Epithelial cell of proximal tubule (primary cell): Measurements from ENCODE around the gene TNFSF15. TPM values are rescaled to one million over a fixed set of nuclear protein-coding genes. Genes with fewer than 3 reads are reported as not detected.

Experiments
- DNase-seq: peaks from one replicate; pipeline ENCODE4 v3.0.0-alpha.2; 2011; ENCODE audit warnings: low read depth
- H3K4me3 ChIP-seq: 2 replicates; pipeline ENCODE4 v1.5.1; 2011; ENCODE audit warnings: low read depth, mild to moderate bottlenecking, low read length
- CTCF ChIP-seq: conservative IDR thresholded peaks from 2 replicates; pipeline ENCODE4 v1.5.1; 2012; ENCODE audit warnings: low read depth, mild to moderate bottlenecking, low read length
- total RNA-seq: library from RNA; depleted of rRNA; stranded (reverse); fragments of >200 nt; gene quantifications from 2 replicates; pipeline ENCODE4 v1.2.3, GENCODE V29; 2015

Gene TNFSF15
- total RNA-seq, 1 donor from 2014 or later = 0.81 TPM

GRCh38 chr9:114761523-114761922 lies 44.3 kb downstream of the TNFSF15 start:
- no peak overlapping the region for H3K4me3 ChIP-seq
- TF ChIP-seq CTCF = no peak
- no peak for DNase-seq

- no peak overlapping the region for H3K4me3 ChIP-seq
- TF ChIP-seq CTCF = no peak
- no peak for DNase-seq
These were observed 46.1 kb downstream of the TNFSF15 start for GRCh38 chr9:114759512-114760341.

DNA sequence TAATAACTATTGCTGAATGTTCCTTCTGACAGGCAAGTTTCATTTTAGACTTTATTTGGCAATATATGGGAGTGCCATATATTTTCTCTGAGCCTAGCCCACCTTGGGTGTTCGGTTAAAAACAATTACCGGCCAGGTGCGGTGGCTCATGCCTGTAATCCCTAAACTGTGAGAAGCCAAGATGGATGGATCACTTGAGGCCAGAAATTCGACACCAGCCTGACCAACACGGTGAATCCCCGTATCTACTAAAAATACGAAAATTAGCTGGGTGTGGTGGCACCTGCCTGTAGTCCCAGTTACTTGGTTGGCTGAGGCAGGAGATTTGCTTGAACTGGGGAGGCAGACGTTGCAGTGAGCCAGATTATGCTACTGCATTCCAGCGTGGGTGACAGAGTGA lies 47.9 kb downstream of the TNFSF15 start:
- no peak for TF ChIP-seq CTCF
- no peak for DNase-seq
- no peak overlapping the region for H3K4me3 ChIP-seq

GRCh38 chr9:114757395-114757794 lies 48.4 kb downstream of the TNFSF15 start:
- no peak for TF ChIP-seq CTCF
- no peak overlapping the region for H3K4me3 ChIP-seq
- no peak for DNase-seq

DNA sequence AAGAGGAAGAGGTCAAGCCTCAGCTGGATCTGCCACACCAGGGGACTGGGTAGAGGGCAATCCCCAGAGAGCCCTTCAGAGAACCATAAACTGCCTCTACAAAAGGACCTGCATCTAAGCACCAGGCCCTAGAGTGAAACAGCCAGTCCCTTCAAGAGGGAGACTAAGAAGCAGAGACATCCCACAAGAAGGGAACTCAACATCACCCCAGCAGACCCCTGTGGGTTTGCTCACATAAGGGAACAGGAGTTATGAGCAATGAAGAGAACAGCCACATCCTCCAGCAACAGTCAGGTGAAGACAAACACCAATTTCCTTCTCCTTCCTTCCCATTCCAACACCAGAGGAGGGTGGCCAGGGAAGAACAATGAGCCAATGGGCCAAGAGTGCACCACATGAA lies 48.9 kb downstream of the TNFSF15 start:
- TF ChIP-seq CTCF = no peak

GRCh38 chr9:114754581-114754980 lies 51.3 kb downstream of the TNFSF15 start:
- no peak for DNase-seq
- no peak overlapping the region for H3K4me3 ChIP-seq
- no peak for TF ChIP-seq CTCF

More for the DNA sequence above, 48.9 kb downstream of the TNFSF15 start:
- DNase-seq = no peak
- no peak overlapping the region for H3K4me3 ChIP-seq
